ENCODE data around the gene NABP1.

The NABP1 gene

GRCh38 chr2:191649519-191649918, 28.4 kb upstream of the NABP1 start:
- no peak for DNase-seq (ENCODE audit: low spot score)

- DNase-seq (ENCODE audit: low spot score) = no peak
Measured at GRCh38 chr2:191650896-191651773, 26.8 kb upstream of the NABP1 start.

- DNase-seq (ENCODE audit: low spot score) = no peak
Measured at GRCh38 chr2:191653667-191654391, 24.1 kb upstream of the NABP1 start.

GRCh38 chr2:191656391-191656790, 21.5 kb upstream of the NABP1 start:
- no peak for DNase-seq (ENCODE audit: low spot score)

GRCh38 chr2:191656792-191657191, 21.1 kb upstream of the NABP1 start:
- DNase-seq (ENCODE audit: low spot score) = no peak

GRCh38 chr2:191657977-191658376, 20.0 kb upstream of the NABP1 start:
- no peak for DNase-seq (ENCODE audit: low spot score)

GRCh38 chr2:191659198-191659597, 18.7 kb upstream of the NABP1 start:
- no peak for DNase-seq (ENCODE audit: low spot score)

- no peak for DNase-seq (ENCODE audit: low spot score)
Measured at GRCh38 chr2:191660575-191660974, 17.4 kb upstream of the NABP1 start.

GRCh38 chr2:191661097-191661924, 16.6 kb upstream of the NABP1 start:
- no peak for DNase-seq (ENCODE audit: low spot score)

GRCh38 chr2:191664823-191665677, 12.9 kb upstream of the NABP1 start:
- DNase-seq (ENCODE audit: low spot score) = no peak

- DNase-seq (ENCODE audit: low spot score) = no peak
Measured at GRCh38 chr2:191666226-191666625, 11.7 kb upstream of the NABP1 start.

- DNase-seq (ENCODE audit: low spot score) = peak; percentile 34
Measured at GRCh38 chr2:191666732-191667131, 11.2 kb upstream of the NABP1 start.

- no peak for DNase-seq (ENCODE audit: low spot score)
Measured at GRCh38 chr2:191670076-191670475, 7.9 kb upstream of the NABP1 start.

- DNase-seq (ENCODE audit: low spot score) = no peak
Measured at GRCh38 chr2:191670787-191671186, 7.1 kb upstream of the NABP1 start.

GRCh38 chr2:191675807-191676721, 1.9 kb upstream of the NABP1 start:
- DNase-seq (ENCODE audit: low spot score) = peak; percentile 64

GRCh38 chr2:191676790-191677645, 918 bp upstream of the NABP1 start:
- peak; percentile 44 for DNase-seq (ENCODE audit: low spot score)

- DNase-seq (ENCODE audit: low spot score) = peak; percentile 54
Measured at GRCh38 chr2:191678437-191679100, 633 bp downstream of the NABP1 start.

- DNase-seq (ENCODE audit: low spot score) = peak; percentile 33
Measured at GRCh38 chr2:191679818-191680600, 2.1 kb downstream of the NABP1 start.

All from germinal center (tissue), 1 donor.